ENCODE measurements around the gene S100A1. TPM values are rescaled to one million over a fixed set of nuclear protein-coding genes. Genes with fewer than 3 reads are reported as not detected.
"Not testable (repeated sequence)": the region's sequence is repeated elsewhere in the genome, so short reads cannot be mapped to it uniquely, and the experiment has no call there.

S100A1 gene
- total and polyA plus RNA-seq, 12 donors: 685 to 3,035 (median 2,343) TPM

DNA sequence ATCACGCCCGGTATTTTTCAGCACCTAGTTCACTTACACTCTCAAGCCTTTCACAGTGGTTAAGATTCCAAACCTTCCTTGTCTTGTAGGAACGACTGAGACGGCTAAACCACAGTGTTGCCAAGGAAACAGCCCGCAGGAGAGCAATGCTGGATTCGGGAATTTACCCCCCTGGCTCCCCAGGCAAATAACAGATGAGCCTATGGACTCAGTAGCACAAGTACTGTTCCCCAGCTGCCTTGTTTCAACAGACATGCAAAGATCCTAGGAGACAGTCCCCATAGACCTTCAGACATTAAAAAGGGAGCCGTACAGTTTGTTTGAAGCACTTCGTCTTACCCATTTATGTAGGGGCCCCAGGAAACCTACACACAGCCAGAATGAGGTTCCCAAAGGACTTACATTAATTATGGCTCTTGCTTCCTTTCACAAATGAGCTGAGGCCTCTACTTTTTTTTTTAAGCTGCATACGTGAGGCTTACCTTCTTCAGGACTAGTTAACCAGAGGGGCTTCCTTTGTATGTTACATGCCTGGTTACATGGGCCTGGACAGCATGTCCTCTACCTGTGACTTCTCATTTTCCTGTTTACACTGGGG, 33.0 kb downstream of the S100A1 start:
- Histone ChIP-seq H3K4me3 (no peak overlapping the region), H3K36me3 (peaks cover 3 to 66% (median 63%) of the 10 kb centered on the region in 9 donors), H3K4me1 (peaks cover 0 to 20% (median 11%) of the 10 kb centered on the region in 9 donors), H3K9me3 (no peaks in the 10 kb centered on the region), H3K27me3 (no peaks in the 10 kb centered on the region), H3K27ac (no peak overlapping the region)
- TF ChIP-seq CTCF (IDR thresholded peaks at IDR 0.05): no peak
- intact Hi-C loops (cut with DNase I): loop anchor here in 2 of 10 donors (10.0 kb wide), 1 partner anchor 86 kb away; no protein-coding TSS in a partner anchor
- no peak for DNase-seq
- no peak for ATAC-seq
- 61 to 69% methylated on average over 9 of the region's 9 CpGs for WGBS, 2 donors

DNA sequence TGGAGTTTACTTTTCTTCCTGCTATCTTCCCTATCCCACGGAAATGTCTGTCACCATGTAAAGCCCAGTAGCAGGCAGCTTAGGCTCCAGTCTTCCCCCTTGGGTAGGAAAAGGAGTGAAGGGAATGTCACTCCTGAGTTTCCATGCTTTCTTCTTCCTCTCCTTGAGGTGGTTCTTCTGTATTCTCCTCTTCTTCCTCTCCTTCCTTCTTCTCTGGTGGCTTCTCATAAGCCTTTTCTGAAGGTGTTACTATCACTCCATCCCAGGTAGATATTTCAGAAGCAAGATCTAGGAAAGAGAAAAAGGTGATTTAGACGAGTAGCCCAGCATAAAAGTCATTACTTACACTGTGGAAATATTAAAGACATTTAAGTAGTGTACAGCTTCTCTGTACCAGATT, 34.0 kb downstream of the S100A1 start:
- no peak overlapping the region for H3K27ac ChIP-seq
- DNase-seq (no peak), ATAC-seq (no peak)
- 59 to 64% methylated on average over 2 of the region's 2 CpGs for WGBS, 2 donors
- H3K4me3 ChIP-seq: no peak overlapping the region
- intact Hi-C loops (cut with DNase I): loop anchor here in 2 of 10 donors (10.0 kb wide), 1 partner anchor 87 kb away; no protein-coding TSS in a partner anchor
- no peaks in the 10 kb centered on the region for H3K9me3 ChIP-seq
- peaks cover 0 to 20% (median 11%) of the 10 kb centered on the region in 9 donors for H3K4me1 ChIP-seq
- no peak for TF ChIP-seq CTCF (IDR thresholded peaks at IDR 0.05)
- H3K36me3 ChIP-seq: peaks cover 12 to 76% (median 73%) of the 10 kb centered on the region in 9 donors
- H3K27me3 ChIP-seq: no peaks in the 10 kb centered on the region

- no peak for ATAC-seq
- DNase-seq: no peak
- Histone ChIP-seq H3K27me3 (no peaks in the 10 kb centered on the region), H3K9me3 (no peaks in the 10 kb centered on the region), H3K27ac (no peak overlapping the region), H3K4me3 (no peak overlapping the region), H3K36me3 (peaks cover 13 to 86% (median 83%) of the 10 kb centered on the region in 9 donors), H3K4me1 (peaks cover 4 to 17% (median 11%) of the 10 kb centered on the region in 9 donors)
- TF ChIP-seq CTCF (IDR thresholded peaks at IDR 0.05): no peak
- 82 to 92% methylated on average over 5 of the region's 5 CpGs for WGBS, 2 donors
- intact Hi-C loops (cut with DNase I): loop anchor here in 2 of 10 donors (10.0 kb wide), 1 partner anchor 88 kb away; no protein-coding TSS in a partner anchor
Observed at GRCh38 chr1:153663211-153663610, 35.0 kb downstream of the S100A1 start.

DNA sequence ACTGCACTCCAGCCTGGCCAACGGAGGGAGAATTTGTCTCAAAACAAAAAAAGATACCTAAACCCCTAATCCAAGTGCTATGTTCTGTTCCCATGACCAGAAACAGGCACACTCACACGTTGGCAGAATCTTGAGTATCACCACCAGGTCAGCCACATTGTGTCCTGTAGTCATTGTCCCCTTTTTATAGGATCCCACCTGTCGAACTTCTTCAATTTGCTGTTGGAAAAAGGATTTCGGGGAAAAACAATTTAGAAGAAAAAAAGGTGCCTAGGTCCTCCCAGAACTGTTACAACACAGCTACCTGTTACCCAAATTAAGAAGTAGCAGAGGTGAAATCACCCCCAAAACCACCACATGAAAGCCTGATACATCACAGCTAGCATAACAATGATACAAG, 39.2 kb downstream of the S100A1 start:
- Histone ChIP-seq H3K4me3 (no peak overlapping the region), H3K27ac (no peak overlapping the region), H3K36me3 (peaks cover 13 to 74% (median 68%) of the 10 kb centered on the region in 9 donors), H3K9me3 (no peaks in the 10 kb centered on the region), H3K4me1 (peaks cover 0 to 30% (median 19%) of the 10 kb centered on the region in 9 donors), H3K27me3 (no peaks in the 10 kb centered on the region)
- 85 to 93% methylated on average over 4 of the region's 4 CpGs for WGBS, 2 donors
- ATAC-seq (no peak), DNase-seq (no peak)
- intact Hi-C loops (cut with DNase I): loop anchor here in 2 of 10 donors (5.0 to 10.0 kb wide), 2 partner anchors 35 to 93 kb away; partner anchors contain the start of gene CHTOP (in 1 of the 2)
- no peak for TF ChIP-seq CTCF (IDR thresholded peaks at IDR 0.05)

DNA sequence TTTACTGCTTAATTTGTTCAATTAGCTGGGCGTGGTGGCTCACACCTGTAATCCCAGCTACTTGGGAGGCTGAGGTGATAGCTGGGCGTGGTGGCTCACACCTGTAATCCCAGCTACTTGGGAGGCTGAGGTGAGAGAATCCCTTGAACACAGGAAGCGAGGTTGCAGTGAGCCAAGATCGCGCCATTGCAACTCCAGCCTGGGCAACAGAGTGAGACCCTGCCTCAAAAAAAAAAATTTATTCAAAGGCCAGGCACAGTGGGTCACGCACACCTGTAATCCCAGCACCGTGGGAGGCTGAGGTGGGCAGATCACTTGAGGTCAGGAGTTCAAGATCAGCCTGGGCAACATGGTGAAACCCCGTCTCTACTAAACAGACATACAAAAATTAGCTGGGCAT, 40.4 kb downstream of the S100A1 start:
- not testable (repeated sequence) for H3K27ac ChIP-seq, H3K9me3 ChIP-seq, ATAC-seq, H3K27me3 ChIP-seq, DNase-seq, H3K4me3 ChIP-seq
- H3K36me3 ChIP-seq: peaks cover 12 to 62% (median 55%) of the 10 kb centered on the region in 9 donors
- WGBS, 2 donors: 97% methylated on average over 8 of the region's 8 CpGs
- peaks cover 0 to 30% (median 19%) of the 10 kb centered on the region in 9 donors for H3K4me1 ChIP-seq
- intact Hi-C loops (cut with DNase I): loop anchor here in 2 of 10 donors (5.0 to 10.0 kb wide), 2 partner anchors 36 to 94 kb away; partner anchors contain the start of gene CHTOP (in 1 of the 2)
